Activated naive CD8-positive, alpha-beta T cell (primary cell): Measurements from ENCODE around the gene LEF1.
A peak's percentile ranks its signal among the peaks of the same experiment; 100 is the strongest.

Experiments used
- H3K27ac Mint-ChIP-seq: one replicate; pipeline ENCODE4 v1.8.0; 2021; ENCODE audit warnings: mixed read lengths
- H3K27me3 Mint-ChIP-seq: one replicate; pipeline ENCODE4 v1.8.0; 2021; ENCODE audit warnings: mixed read lengths
- H3K36me3 Mint-ChIP-seq: one replicate; pipeline ENCODE4 v1.8.0; 2021; ENCODE audit warnings: mixed read lengths
- H3K4me1 Mint-ChIP-seq: one replicate; pipeline ENCODE4 v1.8.0; 2021; ENCODE audit warnings: low read depth, mixed read lengths
- H3K4me3 Mint-ChIP-seq: one replicate; pipeline ENCODE4 v1.8.0; 2021; ENCODE audit warnings: mild to moderate bottlenecking, mixed read lengths
- H3K9me3 Mint-ChIP-seq: one replicate; pipeline ENCODE4 v1.8.0; 2021; ENCODE audit warnings: low read depth, mixed read lengths

Gene LEF1

GRCh38 chr4:108170631-108171338 is 2.1 kb upstream of the LEF1 start:
- H3K27ac Mint-ChIP-seq, result peak overlapping the region; percentile 87
- H3K36me3 Mint-ChIP-seq, result peaks cover 2% of the 10 kb centered on the region
- peak overlapping the region; percentile 98 for H3K4me3 Mint-ChIP-seq
- no peaks in the 10 kb centered on the region for H3K27me3 Mint-ChIP-seq
- peaks cover 46% of the 10 kb centered on the region for H3K4me1 Mint-ChIP-seq
- H3K9me3 Mint-ChIP-seq, result no peaks in the 10 kb centered on the region

GRCh38 chr4:108169664-108170063 is 932 bp upstream of the LEF1 start:
- H3K9me3 Mint-ChIP-seq, result no peaks in the 10 kb centered on the region
- peaks cover 41% of the 10 kb centered on the region for H3K4me1 Mint-ChIP-seq
- H3K27me3 Mint-ChIP-seq, result no peaks in the 10 kb centered on the region
- H3K27ac Mint-ChIP-seq, result peak overlapping the region; percentile 98
- H3K36me3 Mint-ChIP-seq, result peaks cover 3% of the 10 kb centered on the region
- H3K4me3 Mint-ChIP-seq, result peak overlapping the region; percentile 98

DNA sequence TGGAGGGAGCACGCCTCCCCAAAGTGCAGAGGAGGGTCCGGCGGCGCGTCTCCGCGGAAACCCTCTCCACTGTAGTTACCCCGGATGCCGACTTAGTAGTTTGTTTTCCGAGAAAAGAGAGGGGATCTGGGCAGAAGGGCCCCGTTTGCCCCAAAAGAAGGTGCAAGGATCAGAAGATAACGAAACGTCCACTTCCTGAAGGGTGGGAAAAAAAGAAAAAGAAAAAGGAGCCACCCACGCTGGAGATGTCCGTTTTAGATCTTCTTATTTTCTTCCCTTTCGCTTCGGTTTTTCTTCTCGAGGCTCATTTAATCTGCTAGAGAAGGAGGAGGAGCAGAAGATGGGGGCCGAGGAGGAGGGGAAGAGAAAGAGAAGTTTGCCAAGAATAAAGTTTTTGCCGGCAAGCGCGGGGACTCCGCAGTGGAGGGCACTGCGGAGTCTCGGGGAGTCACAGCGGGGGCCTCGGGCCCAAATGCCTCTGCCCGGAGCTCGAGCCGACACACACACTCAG is 517 bp downstream of the LEF1 start:
- H3K4me3 Mint-ChIP-seq, result peak overlapping the region; percentile 98
- H3K9me3 Mint-ChIP-seq, result no peaks in the 10 kb centered on the region
- peak overlapping the region; percentile 98 for H3K27ac Mint-ChIP-seq
- H3K4me1 Mint-ChIP-seq, result peaks cover 33% of the 10 kb centered on the region
- H3K36me3 Mint-ChIP-seq, result peaks cover 6% of the 10 kb centered on the region
- no peaks in the 10 kb centered on the region for H3K27me3 Mint-ChIP-seq

DNA sequence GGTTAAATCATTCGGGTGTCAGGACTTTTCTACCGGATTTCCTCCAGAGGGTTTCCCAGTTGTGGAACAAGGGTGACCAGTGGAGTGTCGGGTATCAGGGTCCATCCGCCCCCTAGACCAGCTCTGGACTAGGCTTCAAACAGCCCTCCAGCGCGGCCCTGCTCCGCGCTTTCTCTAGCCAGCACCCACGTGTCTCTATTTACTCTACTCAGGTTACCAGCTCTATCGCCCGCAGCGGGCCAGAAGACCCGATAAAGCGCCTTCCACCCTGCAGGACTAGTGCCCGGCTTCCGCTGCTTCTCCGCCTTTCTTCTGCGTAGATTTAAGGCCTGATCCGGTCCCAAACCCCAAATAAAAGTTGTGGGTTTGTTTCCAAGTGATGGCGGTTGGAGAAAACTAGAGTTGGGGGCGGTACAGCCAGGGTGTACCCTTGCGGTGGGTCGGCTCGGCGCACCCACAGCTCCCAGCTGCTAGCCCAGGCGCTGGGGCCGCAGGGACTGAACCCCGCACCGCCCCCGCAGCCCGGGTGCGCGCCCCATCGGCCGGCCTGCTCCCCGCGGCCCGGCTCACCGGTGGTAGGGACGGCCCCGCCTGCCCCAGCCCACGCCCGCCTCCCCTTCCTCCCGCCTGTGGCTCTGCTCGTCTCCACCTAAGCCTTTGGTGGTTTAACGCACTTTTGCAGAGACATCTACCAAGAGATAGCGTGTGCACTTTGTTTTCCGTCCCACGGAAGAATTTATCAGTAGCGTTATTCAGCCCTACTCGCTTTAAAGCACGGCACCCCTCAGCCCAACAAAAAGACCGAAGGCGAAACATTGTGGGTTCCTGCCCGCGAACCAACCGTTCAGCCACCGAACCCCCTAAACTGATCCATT is 2.1 kb downstream of the LEF1 start:
- Mint-ChIP-seq H3K9me3 (no peaks in the 10 kb centered on the region), H3K4me1 (peaks cover 47% of the 10 kb centered on the region), H3K27me3 (no peaks in the 10 kb centered on the region), H3K36me3 (peaks cover 14% of the 10 kb centered on the region), H3K4me3 (peak overlapping the region; percentile 99), H3K27ac (peak overlapping the region; percentile 99)

- Mint-ChIP-seq H3K27ac (peak overlapping the region; percentile 90), H3K36me3 (peaks cover 15% of the 10 kb centered on the region), H3K27me3 (no peaks in the 10 kb centered on the region), H3K4me3 (peak overlapping the region; percentile 90), H3K4me1 (peaks cover 46% of the 10 kb centered on the region), H3K9me3 (no peaks in the 10 kb centered on the region)
These were observed 2.7 kb downstream of the LEF1 start for GRCh38 chr4:108166038-108166437.

- Mint-ChIP-seq H3K4me3 (peak overlapping the region; percentile 90), H3K27me3 (no peaks in the 10 kb centered on the region), H3K9me3 (no peaks in the 10 kb centered on the region), H3K4me1 (peaks cover 46% of the 10 kb centered on the region), H3K36me3 (peaks cover 16% of the 10 kb centered on the region), H3K27ac (peak overlapping the region; percentile 90)
These were observed 3.1 kb downstream of the LEF1 start for GRCh38 chr4:108165586-108165985.

- H3K4me1 Mint-ChIP-seq, result peaks cover 52% of the 10 kb centered on the region
- H3K9me3 Mint-ChIP-seq, result no peaks in the 10 kb centered on the region
- peaks cover 24% of the 10 kb centered on the region for H3K36me3 Mint-ChIP-seq
- no peaks in the 10 kb centered on the region for H3K27me3 Mint-ChIP-seq
- peak overlapping the region; percentile 90 for H3K4me3 Mint-ChIP-seq
- peak overlapping the region; percentile 93 for H3K27ac Mint-ChIP-seq
These were observed 5.4 kb downstream of the LEF1 start for GRCh38 chr4:108163351-108163750.

DNA sequence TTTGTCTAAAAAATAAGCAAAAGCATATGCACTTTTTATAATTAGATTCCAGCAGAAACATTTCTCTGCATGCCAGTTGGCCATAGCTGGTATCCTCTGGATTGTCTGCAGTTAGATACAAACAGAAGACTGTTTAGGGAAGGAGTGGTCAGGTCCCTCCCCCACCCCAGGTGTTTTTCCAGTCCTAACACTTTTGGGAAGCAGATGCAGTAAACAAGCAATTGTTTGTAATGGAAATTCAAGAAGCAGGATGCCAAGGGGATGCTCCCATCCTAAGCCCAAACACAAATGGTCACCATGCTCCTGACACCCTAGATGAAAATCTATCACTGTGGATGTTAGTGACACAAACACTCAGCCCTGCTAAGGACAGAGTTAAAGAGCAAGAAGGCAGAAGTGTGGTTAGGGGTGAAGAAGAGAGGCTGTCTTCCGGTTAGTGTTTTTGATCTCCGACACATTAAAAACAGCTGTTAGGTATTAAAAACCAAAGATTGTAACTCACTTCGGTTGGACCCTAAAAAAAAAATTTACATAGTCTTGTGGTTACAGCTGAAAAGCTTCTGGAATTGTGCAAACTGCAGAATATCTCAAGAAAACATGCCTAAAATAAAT is 7.9 kb downstream of the LEF1 start:
- H3K36me3 Mint-ChIP-seq, result peaks cover 24% of the 10 kb centered on the region
- peak overlapping the region; percentile 96 for H3K27ac Mint-ChIP-seq
- peak overlapping the region; percentile 85 for H3K4me3 Mint-ChIP-seq
- peaks cover 77% of the 10 kb centered on the region for H3K4me1 Mint-ChIP-seq
- no peaks in the 10 kb centered on the region for H3K27me3 Mint-ChIP-seq
- H3K9me3 Mint-ChIP-seq, result no peaks in the 10 kb centered on the region

DNA sequence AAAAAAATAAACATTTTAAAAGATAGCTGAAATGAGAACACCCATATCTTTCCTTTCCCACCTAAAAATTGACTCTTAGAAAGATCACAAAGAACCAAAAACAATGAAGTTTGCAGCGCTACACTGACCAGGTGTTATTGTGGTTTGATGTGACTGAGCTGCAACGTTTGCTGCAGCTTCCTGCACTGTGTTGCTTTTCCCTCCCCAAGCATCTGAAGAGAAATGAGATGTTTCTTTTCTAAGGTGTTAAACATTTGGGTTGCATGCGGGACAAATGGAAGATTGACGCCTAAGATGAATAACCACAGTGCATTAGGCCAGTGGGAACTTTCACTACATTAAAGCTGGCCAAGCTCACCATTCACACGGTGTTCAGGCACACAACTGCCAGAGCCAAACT is 8.9 kb downstream of the LEF1 start:
- Mint-ChIP-seq H3K9me3 (no peaks in the 10 kb centered on the region), H3K4me3 (peak overlapping the region; percentile 85), H3K36me3 (peaks cover 21% of the 10 kb centered on the region), H3K27me3 (no peaks in the 10 kb centered on the region), H3K4me1 (peaks cover 87% of the 10 kb centered on the region), H3K27ac (peak overlapping the region; percentile 96)

DNA sequence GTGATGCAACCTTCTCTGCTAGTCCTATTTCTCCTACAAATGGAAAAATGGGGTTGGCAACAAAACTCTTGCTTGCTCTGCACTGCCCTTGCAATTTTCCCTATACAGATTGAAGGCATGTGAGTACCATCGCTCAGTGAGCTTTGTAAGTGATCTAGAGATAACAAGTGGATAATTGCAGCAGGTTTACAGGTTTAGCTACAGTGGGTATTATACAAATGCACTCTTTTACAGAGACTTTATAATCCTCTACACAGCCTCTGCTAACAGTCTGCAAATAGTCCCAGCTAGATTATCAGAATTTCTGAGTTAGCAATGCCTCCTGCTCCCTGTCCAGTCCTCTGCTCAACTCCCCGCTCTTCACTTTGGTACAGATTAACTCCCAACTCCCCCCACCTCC is 11.1 kb downstream of the LEF1 start:
- Mint-ChIP-seq H3K4me1 (peaks cover 92% of the 10 kb centered on the region), H3K4me3 (peak overlapping the region; percentile 85), H3K27me3 (no peaks in the 10 kb centered on the region), H3K36me3 (peaks cover 16% of the 10 kb centered on the region), H3K27ac (peak overlapping the region; percentile 96), H3K9me3 (no peaks in the 10 kb centered on the region)

- peak overlapping the region; percentile 85 for H3K4me3 Mint-ChIP-seq
- H3K9me3 Mint-ChIP-seq, result no peaks in the 10 kb centered on the region
- H3K27ac Mint-ChIP-seq, result peak overlapping the region; percentile 96
- peaks cover 20% of the 10 kb centered on the region for H3K36me3 Mint-ChIP-seq
- H3K27me3 Mint-ChIP-seq, result no peaks in the 10 kb centered on the region
- peaks cover 94% of the 10 kb centered on the region for H3K4me1 Mint-ChIP-seq
These were observed 12.3 kb downstream of the LEF1 start for GRCh38 chr4:108156391-108156790.

DNA sequence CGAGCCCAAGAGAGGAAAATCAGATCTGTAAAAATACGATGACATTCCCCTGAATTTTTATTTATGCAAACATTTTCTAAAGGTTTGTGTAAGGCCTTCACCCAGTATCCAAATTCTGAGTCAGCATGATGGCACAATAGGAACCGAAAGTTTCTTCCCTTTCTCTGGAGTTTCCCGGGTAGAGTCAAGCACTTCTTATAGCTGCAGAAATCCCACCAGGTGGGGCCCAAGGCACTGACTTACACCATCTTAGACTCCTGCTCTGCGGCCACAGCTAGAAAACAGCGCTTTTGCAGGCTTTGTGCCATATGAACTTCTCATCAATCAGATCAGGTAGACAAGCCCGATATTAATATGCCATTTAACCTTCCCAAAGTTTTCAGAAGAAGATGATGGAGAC is 13.4 kb downstream of the LEF1 start:
- no peaks in the 10 kb centered on the region for H3K27me3 Mint-ChIP-seq
- no peaks in the 10 kb centered on the region for H3K9me3 Mint-ChIP-seq
- peak overlapping the region; percentile 85 for H3K4me3 Mint-ChIP-seq
- H3K36me3 Mint-ChIP-seq, result peaks cover 23% of the 10 kb centered on the region
- peaks cover 94% of the 10 kb centered on the region for H3K4me1 Mint-ChIP-seq
- peak overlapping the region; percentile 96 for H3K27ac Mint-ChIP-seq

DNA sequence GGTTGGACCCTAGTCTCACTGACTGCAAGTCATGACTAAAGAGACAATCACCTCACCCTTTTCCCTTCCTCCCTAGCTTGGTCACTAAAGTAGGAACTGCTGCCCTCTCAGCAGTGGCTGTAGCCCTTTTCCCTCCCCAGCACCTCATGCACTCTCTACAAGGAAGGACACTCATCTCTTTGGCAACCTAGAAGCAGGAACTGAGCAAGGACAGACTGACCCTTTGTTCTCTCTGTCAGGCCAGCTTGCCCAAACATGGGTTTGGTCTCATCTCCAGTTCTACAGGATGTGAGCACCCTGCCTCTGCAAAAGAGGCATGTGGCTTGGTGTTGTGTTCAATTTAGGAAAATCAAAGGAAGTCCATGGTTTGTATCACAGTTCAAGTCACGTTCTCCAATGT is 15.8 kb downstream of the LEF1 start:
- Mint-ChIP-seq H3K27me3 (no peaks in the 10 kb centered on the region), H3K4me1 (peaks cover 87% of the 10 kb centered on the region), H3K27ac (peak overlapping the region; percentile 96), H3K9me3 (no peaks in the 10 kb centered on the region), H3K36me3 (peaks cover 19% of the 10 kb centered on the region), H3K4me3 (peak overlapping the region; percentile 80)

GRCh38 chr4:108149588-108150380 is 18.9 kb downstream of the LEF1 start:
- no peaks in the 10 kb centered on the region for H3K9me3 Mint-ChIP-seq
- no peaks in the 10 kb centered on the region for H3K27me3 Mint-ChIP-seq
- peaks cover 86% of the 10 kb centered on the region for H3K4me1 Mint-ChIP-seq
- peaks cover 19% of the 10 kb centered on the region for H3K36me3 Mint-ChIP-seq
- peak overlapping the region; percentile 75 for H3K4me3 Mint-ChIP-seq
- peak overlapping the region; percentile 96 for H3K27ac Mint-ChIP-seq
